SIG-M5 treated with dmso at 0.1 percent for 504 hours (cell line): ENCODE measurements around the gene TAS1R2.
"Not testable (repeated sequence)": the region's sequence is repeated elsewhere in the genome, so short reads cannot be mapped to it uniquely, and the experiment has no call there.

Experiments
- DNase-seq: peaks from one replicate; lab custom pipeline; 2025; ENCODE audit not compliant: unreplicated experiment; lab: John Stamatoyannopoulos, UW

The TAS1R2 gene

DNA sequence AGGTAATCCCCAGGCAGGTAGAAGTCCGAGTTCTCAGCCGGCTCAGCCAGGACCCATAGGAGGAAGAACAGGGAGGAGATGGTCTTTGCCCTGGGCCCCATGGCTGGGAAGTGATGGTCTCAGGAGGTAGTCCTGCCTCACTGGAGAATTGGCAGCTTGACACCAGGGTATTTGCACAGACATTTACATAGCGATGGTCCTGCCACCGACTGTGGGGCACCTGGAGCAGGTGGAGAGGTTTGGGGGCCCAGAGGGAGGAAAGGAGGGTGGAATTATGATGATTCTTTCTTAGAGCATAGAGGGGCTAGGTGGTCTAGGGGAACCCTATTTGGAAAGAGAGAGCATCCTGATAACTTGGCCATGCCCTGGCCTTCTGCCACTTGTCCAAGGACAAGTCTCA is at the start of gene TAS1R2:
Gene TAS1R2 (minus strand): TSS at position 101 of the 400 bp plus-strand sequence. CDS start 0 bp downstream, at position 101.
- DNase-seq: no peak

DNA sequence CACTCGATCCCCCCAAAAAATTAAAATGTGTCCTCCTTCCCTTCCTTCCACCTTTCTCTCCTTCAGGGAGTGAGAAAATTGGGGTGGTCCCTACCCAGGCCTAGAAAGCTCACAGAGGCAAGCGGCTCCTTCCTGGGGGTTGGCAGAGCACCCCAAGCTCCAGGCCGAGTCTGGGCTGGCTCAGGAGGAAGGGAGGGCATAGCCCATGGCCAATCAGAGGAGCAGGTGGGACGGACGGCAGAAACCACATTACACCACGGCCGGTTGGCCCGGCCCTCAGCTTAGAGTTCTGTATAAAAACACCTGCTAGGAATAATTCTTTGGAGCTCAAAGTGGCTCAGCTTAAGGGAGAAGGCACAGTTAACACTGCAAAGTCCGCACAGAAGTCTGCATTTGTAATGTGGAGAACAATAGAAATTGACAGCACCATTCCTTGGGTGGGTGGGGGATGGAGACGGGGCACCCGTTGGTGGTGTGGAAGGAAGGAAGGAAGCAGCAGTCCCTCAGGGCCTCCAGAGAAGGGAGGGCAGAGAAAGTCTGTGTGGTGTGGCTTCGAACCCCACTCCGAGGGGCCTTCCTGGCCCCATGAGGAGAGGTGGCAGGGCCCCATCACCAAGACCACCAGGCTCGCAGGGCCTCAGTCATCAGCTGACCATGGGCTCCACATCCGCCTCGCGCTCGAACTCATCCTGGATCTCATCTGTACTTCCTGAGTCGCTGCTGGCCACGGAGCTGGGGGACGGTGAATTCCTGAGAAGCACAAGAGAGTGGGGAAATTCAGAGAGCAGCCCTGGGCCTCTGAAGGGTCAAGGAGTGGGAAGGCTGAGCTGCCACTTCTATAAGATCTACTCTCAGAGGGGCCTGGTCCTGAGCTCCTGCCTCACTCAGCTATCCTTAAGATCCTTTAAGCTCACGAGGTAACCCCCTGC is 48.7 kb upstream of the TAS1R2 start:
- no peak for DNase-seq

DNA sequence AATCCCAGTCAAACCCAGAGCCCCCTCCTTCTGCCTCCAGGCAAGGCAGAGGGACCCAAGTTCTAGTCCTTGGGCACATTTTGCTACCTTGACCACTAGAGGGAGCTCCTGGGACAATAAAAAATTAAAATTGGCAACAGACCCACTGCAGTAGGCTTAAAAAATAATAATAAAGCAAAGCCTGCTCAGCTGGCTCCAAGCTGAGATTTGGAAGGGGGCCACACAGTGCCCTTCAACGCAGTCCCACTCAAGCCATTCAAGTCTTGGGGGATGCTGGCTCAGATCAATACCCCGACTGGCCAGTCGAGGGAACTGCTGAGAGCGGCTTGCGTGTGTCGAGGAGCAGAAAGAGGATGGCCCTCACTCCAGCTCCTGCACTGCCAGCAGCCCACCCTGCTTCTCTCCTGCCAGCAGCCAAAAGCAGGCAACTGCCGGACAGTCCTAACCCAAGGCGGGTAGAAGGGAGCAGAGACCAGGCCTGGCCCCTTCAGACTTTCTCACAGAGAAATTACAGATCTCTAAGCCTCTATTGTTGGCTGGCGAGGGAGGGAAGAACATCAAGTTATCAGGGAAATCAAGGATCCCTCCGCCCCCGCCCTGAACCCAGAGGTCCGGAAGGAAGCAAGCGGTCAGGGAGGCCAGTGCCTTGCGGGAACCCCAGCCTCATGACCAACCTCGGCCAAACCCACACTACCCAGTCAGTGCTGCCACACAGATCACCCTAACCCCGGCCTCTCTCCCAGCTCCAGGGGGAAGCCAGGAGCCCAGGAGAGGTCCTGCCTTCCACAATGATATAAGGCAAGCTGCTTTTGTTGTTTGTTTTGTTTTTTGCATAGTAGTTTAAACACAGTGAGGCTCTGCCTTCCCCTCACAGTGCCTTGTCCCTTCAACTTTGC is 47.8 kb upstream of the TAS1R2 start:
- DNase-seq: peak; percentile 40

DNA sequence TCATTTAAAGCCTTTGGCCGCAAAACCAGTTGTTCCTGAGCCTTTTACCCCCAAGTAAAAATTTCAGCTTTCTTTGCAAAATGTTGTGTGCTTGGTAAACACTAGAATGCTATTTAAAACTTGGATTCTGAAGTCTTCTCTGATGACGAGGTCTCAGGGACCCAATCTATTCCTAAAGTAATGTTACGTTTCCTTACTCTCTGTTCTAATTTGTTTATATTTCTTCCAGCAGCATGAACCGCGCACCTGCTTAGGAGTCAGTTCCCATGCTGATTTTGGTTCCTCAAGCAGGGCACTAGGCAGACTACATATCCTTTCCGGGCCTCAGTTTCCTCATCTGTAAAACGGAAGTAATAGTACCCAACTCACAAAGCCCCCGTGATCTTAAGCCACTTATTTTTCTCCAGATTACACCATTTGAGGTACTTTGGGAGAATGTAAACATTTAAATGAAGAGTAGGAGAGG is 43.9 kb upstream of the TAS1R2 start:
- no peak for DNase-seq

DNA sequence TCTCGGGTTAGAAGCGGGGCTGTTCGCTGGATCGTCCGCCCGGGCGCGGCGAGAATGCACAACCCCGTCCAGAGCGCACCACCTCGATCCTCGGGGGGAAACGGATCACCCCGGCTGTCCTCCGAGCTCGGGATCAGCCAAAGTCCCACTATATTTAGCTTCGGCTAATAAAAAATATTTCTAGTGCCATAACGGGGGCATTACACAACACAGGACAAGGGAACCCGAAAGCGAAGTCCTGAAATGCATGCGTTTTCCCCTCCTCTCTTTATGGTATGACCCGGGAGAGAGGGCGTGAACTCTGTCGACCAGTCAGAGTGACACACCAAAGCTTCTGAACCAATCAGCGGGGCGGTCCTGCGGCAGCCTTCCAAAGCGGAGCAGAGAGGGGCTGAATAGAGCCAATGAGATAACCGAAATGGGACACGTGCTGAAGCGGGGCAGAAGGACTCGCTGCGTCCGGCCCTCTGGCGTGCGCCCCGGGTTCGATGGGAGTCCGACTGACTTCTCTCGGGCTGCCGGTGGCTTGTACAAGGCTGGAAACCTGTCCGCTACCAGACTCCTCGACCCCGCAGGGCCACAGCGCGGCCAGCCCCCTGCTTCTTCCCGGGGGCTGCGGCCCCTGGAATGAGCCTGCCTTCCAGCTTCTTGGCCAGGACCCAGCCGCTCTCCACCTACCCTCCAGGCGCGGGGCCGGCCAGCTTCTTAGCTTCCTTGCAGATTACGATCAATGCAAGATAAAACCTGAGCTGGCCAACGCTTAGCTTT is 43.2 kb upstream of the TAS1R2 start, which contains the start of gene ALDH4A1:
Gene ALDH4A1 (minus strand): TSS at position 33 of the 768 bp plus-strand sequence. CDS start 32 bp downstream, at position 1.
- DNase-seq: peak; percentile 97

DNA sequence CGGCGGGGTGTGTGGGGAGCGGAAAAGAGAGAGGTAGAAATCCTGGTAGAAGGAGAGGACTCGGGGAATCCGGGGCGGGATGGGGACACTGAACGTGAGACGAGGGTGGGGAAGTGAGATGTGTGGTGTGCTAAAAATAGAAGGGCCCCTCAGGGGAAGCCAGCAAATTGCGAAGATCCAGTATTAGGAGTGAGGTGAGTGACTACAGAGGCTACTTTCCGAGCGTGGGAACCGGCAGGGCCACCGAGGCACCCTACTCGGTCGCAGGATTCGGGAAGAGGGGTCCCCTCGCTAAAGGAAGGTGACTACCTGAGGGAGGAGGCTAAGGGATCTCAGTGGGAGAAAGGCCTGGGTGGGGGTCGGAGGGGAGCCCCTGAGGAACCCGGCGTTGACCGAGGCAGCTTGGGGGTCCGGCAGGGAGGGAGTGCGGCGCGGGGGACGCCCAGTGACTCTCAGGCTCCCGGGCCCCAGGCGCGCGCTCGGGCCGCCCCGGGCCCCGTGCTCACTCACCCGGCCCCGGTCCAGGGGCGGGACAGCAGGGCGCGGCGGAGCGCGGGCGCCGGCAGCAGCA is 42.6 kb upstream of the TAS1R2 start:
- peak; percentile 18 for DNase-seq

DNA sequence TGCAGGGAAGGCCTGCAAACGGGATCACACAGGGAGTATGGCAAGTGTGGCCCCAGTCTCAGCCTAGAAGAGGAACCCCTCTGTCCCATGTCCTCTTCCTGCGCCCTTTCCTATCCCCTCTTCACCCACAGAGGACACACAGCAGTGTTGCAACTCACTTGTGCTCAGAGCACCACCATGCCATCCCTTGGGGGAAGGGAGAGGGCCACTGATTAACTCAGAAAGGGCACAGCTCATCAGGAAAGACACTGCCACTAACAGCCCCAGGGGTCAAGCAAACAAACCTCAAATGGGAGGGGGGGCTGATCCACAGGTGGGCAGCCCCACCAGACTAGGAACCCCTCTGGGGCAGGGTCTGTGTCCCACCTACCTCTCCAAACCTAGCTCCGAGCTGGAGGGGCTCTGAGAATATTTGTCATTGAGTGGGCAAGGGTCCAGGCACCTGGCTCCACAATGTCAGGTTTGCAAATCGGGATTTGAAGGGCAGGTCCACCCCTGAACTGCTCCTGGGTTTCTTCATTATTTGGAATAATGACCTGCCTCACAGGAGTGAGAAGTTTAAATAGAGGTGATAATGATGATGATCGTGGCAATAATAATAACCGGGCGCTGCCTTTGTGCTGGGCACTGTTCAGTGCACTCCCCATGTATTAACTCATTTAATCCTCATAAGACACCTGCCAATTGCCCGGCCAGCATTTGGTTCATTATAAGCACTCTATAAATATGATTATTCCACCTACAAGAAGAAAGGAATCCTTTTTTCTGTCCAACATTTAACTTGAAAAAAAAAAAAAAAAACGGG is 41.9 kb upstream of the TAS1R2 start:
- no peak for DNase-seq

DNA sequence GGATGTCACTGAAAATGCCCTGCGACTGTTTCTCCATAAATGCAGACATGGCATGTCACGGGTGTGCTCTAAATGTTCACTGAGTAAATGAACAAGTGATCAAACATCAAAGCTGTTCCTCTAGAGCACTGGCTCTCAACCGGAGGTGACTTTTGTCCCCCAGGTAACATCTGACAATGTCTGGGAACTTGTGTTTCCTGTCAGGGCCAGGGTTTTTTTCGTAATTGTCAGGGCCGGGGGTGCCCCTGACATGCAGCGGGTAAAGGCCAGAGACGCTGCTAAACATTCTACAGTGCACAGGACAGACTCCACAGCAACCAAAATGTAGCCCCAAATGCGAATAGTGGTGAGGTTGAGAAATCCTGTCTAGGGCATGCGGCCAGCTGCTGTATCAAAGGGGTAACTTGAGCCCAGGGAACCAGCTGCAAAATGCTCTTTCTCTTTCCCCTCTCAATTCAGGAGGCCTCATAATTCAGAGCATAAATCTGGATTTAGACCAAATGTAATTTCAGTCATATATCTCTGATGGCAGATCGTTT is 40.9 kb upstream of the TAS1R2 start:
- DNase-seq: no peak

DNA sequence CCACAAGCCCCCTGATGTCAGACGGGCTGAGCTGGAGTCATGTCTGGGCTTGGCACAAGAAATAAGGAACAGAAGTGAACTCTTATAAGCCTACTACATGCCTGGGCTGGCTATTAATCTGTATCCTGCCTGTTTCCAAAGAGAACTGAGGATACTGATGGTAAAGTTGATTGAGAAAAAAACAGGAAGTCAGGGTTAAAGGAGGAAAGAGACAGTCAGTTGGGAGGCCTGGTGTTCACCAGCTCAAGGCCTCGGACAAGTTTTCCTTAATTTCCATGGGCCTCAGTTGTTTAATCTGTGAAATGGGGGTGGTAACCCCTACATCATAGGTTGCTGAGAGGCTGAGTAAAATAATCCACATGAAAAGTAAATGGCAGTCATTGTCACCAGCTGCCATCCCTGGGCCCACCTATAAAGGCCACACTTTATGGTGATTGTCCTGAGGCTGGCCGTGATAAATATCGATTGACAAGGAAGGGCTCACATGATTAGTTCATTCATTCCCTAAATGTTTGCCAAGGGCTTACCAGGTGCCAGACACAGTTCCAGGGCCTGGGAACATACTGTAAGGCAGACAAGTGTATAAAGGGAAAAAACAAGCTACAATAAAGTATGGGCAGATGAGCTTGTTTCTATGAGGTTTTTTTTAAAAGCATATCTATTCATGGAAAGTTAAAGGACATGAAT is 40.0 kb upstream of the TAS1R2 start:
- DNase-seq: no peak

DNA sequence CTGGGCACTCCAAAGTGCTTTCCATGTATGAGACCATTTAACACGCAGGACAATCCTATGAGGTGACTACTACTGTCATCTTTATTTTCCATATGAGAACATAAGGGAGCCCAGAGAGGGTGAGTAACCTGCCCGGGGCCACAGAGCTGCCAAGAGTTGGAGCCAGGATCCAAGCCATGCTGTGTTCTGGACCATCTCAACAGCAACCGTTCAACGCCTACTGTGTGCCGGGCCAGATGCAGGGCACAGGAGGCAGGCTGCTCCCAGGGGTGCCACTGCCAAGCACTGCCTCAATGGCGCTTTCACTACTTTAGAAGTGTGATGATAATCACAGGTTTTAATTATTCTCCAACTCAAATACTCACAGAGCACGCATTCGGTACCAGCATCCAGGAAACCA is 39.1 kb upstream of the TAS1R2 start:
- no peak for DNase-seq

DNA sequence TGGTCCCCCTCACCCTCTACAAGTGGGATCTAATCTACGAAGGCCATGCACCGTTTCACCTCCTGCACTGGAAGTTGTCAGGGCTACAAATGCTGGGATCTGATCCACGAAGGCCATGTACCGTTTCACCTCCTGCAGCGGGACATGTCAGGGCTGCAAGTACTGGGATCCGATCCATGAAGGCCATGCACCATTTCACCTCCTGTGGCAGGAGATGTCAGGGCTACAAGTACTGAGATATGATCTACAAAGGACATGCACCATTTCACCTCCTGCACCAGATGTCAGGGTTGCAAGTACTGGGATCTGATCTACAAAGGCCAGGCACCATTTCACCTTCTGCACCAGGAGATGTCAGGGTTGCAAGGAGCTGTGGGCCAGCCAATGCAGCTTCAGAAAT is 35.9 kb upstream of the TAS1R2 start:
- no peak for DNase-seq

DNA sequence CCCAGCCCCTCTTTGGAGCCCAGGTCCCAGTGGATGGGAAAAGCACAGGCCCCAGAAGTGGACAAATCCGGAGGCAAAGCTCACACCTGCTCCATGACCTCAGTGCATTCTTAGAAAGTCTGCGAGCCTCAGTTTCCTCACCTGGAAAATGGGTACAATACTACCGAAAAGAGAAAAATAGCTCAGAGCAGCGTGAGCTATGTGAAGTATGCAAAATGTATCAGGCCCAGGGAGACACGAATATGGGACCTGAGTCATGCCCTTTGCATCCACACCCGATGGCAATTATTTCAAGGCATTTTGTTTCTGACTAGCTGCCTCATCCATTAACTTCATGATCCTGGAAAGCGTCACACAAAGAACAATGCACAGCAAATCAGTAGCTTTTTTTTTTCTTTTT is 33.7 kb upstream of the TAS1R2 start:
- no peak for DNase-seq

DNA sequence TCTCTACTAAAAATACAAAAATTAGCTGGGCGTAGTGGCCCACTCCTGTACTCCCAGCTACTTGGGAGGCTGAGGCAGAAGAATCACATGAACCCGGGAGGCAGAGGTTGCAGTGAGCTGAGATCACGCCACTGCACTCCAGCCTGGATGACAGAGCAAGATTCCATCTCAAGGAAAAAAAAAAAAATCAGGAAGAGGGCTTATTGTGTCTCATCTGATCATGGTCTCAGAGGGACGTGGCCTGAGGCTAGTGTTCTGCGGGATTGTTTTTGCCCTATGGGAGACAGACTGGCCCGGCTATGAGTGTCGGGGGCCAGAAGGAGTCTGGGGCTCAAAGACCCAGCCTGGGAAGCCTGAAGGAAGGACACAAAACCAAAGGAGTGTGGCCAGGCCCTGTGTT is 32.4 kb upstream of the TAS1R2 start:
- not testable (repeated sequence) for DNase-seq

DNA sequence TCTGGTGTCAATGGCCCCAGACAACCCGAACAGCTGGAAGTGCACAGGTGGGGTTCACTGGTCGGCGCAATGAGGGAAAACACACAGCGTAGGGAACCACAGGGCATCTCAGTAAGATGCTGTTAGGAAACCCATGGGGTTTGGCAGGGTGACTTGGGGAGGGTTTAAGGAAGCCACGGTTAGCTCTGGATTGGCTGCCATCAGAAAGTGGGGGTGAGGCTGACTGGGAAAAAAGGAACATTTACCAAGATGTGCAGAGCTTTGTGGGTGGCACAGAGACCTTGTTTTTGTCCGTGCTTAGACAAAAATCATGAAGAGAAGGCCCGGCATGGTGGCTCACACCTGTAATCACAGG is 31.9 kb upstream of the TAS1R2 start:
- DNase-seq: no peak

DNA sequence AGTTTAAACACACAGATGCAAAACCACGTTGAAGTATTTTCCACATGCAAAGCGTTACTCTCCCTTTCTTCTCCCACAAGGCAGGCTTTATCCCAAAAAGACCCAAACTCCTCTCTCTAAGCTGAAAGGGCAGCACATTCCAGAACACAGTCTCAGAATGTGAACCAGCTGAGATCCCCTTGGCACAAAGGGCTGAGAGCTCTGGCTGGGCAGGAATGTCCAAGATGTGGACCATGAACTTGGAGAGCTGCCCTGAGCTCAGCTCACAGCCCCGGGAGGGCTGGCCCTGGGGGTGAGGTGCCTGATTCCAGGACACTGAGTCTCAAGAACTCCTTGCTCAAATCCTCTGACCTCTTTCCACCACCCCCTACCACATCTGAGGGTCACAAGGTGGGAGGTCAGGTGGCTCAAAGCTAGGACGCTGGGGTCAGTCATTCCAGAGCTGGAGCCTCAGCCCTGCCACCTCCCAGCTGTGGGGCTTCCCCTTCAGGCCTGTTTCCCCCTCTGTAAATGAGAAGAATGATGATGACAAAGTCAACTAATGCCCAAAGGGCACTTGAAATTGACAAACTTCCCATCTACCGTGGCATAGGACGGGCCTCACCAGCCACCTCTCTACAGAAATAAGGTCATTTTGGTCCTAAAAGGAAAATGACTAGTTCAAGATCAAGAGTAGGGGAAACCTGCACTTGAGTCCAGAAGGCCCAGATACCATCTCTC is 31.4 kb upstream of the TAS1R2 start:
- no peak for DNase-seq

DNA sequence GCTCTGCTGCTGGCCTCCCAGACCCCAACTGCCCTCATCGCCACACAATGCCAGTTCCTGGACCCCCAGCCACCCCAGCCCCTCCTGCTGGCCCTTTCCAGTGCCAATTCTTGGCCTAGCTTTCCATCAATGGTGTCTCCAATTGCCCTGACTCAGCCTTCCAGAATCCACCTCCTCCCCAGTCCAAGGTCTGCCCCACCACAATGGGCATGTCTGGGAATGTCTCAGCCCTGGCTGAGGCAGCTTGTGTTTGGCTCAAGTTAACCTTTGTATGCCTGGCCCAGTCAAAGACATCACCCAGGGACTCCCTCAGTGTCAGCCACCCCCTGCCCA is 26.5 kb upstream of the TAS1R2 start:
- no peak for DNase-seq

DNA sequence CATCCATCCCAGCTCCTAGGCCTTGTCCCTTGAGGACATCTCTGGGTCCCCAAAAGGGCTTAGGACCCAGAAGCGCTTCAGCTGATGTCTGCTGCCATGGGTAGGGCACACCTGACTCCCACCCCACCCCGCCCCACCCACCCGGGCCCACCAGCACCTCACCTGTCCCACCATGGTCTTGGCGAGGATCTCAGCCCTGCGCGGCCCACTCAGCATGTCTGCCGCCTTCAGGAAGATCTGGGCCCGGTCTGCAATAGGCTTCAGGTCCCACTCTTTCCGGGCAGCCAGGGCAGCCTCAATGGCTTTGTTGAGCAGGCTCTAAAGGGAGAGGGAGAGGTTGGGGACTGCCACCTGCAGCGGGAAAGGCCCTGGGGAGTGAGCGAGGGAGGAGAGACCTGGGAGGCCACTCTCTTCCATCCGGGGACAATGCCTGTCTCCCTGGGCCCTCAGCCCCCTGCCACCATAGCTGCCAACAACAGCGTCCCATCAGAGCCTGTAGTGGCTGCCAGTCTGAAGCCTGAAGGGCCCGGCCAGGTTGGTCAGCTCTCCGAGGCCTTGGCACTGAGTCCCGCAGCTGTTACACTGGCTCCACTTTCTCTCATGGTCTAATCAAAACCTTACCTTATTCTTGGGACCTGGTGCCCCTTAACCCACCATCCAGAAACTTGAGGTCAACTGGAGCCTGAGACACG is 26.0 kb upstream of the TAS1R2 start:
- no peak for DNase-seq

DNA sequence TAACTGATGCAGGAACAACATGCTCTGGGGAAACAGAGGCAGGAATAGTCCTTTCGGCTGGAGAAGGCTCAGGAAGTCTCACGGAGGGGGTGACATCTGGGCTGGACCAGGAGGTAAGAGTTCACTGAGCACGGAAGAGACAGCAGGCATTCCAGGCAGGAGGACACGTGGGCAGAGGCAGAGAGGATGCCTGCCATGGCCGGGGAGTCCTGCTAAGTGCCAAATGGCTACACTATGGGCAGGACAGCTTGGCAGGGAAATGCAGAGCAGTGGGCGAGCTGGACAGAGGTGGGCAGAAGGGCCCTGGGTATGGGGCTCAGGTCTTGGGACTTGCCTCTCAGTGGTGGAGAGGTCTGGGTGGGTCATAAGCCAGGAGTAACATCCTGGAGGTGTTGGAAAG is 25.3 kb upstream of the TAS1R2 start:
- DNase-seq: no peak
